ENCODE measurements around the gene OGDH.

GRCh38 chr7:44705434-44705833 lies 99.0 kb downstream of the OGDH start:
- no peak for TF ChIP-seq POLR2AphosphoS5 (IDR thresholded peaks at IDR 0.05; ENCODE audit: low read depth, low read length)
- TF ChIP-seq TAF1 (IDR thresholded peaks at IDR 0.05; ENCODE audit: borderline replicate concordance, insufficient read depth, low read length), result no peak
- TF ChIP-seq SIN3A (IDR thresholded peaks at IDR 0.05; ENCODE audit: borderline replicate concordance, insufficient read depth, low read length), result no peak

Data from PFSK-1 (cell line).